ENCODE data around the gene CD300LG.

Gene CD300LG

DNA sequence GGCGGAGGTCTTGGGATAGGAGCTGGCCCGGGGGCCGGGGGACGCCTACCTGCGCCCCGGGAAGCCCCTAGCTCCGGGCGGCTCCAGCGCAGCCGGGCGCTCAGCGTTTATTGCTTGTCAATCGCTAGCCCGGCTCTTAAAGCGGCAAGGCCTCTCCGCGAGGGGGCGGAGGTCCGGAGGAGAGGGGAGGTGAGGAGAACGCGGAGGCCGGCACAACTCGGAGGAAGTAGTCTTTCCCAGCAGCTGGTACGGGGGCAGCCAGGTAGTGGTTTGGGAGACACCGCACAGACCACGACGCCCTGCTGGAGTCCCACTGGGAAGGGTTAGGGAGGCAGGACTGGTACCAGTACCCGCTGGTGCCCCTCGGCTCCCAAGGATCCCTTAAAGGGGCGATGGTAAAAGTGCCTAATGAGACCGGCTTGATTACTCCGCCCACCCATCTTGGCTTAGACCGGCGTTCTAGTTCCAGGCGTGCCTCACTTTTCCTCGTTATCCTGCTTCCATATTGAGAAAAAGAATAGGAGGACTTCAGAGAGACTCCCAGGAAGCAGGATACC, 60.5 kb downstream of the CD300LG start, which contains the start of gene MPP2:
TSS of gene MPP2 (minus strand) at position 112 of the 557 bp plus-strand sequence. CDS start 3,076 bp downstream, outside the sequence.
- DNase-seq (ENCODE audit: low spot score) = peak; percentile 95

- peak; percentile 85 for DNase-seq (ENCODE audit: low spot score)
Observed at GRCh38 chr17:43907998-43908721, 61.2 kb downstream of the CD300LG start.

DNA sequence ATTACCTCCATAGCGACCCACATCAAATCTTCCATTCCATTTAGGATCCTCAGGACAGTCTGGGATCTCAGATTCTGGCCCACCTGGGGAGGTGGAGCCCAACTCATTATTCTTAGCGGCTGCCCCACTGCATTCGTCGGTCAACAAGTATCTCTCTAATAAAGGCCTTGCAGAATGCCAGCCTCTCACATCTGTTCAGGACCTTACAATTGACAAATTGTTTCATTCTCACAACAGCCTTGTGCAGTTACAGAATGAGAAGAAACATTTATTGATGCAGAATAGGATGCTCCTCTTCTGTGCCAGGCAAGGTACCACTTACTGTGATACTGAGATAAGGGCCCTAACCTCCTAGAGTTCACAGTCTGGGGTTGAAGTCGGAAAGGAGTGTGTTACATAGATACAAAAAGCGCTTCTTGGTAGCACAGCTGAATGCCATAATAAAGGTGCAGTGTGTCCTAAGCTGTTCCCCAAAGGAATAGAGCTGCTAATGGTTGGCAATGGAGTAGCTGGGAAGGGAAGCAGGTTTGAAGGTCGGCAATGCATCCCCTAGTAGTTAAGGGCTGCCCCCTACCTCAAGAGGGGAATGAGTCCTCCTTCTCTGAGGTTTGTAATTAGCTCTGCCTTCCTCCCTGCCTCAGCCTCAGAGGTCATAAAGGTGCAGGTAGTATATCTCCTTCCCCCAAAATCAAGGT, 62.7 kb downstream of the CD300LG start:
- DNase-seq (ENCODE audit: low spot score) = no peak

DNA sequence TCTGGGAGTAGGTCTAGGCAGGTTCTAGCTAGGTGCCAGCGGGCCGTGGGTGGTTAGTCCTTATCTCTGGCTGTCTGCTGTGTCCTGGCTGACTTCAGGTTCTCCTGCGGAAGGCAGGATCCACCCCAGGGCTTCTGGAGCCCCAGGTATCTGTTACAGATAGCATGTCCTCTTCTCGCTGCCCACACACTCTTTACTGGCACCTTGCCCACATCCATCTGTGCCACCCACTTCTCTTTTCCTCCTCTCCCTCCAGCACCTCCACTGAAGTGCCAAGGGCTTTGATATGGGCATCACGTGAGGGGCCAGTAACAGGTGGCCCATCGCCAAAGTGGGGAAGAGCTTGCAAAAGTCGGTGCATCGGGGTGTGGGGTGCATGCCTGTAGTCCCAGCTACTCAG, 64.9 kb downstream of the CD300LG start:
- DNase-seq (ENCODE audit: low spot score) = no peak

DNA sequence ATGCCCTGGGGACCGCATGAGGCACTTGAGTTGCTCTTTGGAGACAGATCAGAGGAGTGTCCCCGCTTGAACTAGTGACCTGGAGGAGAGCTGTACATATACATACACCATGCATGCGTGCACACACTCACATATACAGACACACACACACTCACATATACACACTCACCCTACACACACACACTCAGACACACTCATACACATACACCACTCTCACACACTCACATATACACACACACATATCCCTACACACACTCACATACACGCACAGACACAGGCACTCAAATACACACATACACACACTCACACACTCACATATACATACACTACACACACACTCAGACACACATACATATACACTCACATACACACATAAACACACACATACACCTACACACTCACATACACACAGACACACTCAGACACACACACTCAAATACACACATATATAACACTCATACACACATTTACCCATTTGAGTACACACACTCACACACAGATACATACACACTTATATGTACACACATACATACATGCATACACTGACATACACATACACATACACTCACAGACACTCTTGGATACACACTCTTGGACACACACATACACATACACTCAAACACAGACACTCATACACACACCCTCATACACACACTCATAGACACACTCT, 65.8 kb downstream of the CD300LG start:
- DNase-seq (ENCODE audit: low spot score) = no peak

All from ecto neural progenitor cell (in vitro differentiated cells).